Measurements from ENCODE around the gene FLOT2.
"Not testable (repeated sequence)": the region's sequence is repeated elsewhere in the genome, so short reads cannot be mapped to it uniquely, and the experiment has no call there.

Gene FLOT2

DNA sequence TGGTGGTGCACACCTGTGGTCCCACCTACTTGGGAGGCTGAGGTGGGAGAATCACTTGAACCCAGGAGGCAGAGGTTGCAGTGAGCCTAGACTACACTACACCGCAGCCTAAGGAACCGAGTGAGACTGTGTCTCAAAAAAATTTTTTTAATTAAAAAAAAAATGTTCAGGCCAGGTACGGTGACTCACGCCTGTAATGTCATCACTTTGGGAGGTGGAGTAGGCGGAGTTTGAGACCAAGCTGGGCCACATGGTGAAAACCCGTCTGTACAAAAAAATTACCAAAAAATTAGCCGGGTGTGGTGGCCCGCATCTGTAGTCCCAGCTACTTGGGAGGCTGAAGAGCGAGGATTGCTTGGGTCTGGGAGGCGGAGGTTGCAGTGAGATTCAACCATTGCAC, 51.3 kb downstream of the FLOT2 start:
- no peak for DNase-seq

DNA sequence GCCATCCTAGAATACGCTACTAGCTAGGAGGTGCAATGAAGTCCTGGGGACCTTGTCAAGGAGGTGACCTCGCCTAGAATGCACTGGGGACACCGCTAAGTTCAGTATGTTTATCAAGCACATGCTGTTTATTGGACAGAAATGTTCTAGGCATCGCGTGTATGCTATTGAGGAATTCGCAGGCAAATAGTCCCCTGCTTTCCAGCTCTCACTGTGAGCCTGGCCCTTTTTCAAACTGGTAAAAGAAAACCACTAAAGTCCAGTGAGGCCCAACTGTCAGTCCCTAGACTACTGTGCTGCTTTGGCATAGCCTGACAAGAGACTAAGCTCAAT, 53.8 kb downstream of the FLOT2 start:
- DNase-seq, result no peak

DNA sequence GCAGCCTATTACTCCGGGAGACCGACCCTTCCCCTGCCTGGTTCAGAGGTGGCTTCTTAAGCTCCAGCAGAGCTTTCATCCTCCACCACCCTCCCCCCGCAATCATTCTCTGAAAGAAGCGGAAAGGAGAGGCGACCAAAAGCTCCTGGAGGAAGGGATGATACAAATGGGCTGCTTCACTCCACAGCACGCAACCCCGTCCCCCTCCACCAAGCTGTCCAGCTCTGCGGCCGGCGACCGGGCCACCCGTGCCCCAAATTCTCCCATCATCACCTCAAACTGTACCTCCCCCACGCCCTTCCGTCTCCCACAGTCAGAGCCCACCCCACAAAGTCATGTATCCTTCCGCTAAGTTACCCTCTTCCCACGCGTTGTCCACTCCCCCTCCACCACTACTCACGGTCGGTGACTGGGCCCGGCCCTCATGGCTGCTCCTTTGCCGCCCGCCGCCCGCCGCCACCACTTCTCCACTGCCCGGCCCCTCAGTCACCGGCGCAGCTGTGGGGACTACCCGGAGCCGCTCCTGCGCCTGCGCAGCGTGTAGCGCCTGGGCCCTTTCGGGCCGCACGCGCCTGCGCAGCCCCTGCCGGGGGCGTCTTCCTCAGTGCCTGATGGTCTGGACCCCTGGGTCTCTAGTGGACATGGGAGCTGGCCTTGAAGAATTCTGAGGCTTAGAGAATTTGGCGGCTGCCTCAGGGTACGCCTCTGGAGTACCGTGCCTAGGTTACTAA, 55.1 kb downstream of the FLOT2 start, which contains the start of gene FAM222B:
Gene FAM222B (minus strand): TSS at position 509 of the 731 bp plus-strand sequence. CDS start 76,123 bp downstream, outside the sequence.
- DNase-seq, result peak; percentile 85

DNA sequence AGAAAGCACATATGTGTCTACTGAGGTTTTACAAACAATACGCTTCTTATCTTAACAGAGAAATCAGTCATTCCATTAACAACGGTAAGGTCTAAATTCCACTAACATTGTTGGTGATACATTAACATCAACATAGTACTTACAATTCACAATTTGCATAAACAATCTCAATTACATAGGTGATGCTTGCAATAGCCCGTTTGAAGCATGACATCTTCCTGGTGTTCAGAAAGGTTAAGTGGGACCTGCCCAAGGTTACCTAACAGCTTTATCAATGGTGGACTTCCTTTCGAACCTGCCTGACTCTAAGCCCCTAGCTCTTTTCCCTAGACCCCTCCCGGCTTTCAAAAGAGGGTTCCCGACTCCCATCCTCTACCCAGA, 55.6 kb downstream of the FLOT2 start:
- no peak for DNase-seq

DNA sequence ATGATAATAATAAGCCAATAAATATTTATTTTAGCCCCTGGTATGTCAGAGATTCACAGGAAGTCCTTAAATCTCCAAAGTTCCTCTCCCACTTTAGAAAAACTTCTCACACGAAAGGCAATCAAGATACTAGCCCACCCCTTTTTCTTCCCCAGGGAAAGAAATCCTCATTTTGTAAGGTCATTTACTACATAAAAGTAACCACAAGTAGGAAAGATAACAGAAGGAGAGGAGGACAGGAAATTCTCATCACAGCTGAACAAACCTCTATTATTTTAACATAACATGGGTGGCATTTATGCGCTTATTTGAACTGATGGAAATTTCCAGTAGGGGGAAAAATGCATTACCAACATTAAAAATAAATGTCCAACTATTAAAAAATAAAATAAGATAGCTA, 58.3 kb downstream of the FLOT2 start:
- DNase-seq, result no peak

DNA sequence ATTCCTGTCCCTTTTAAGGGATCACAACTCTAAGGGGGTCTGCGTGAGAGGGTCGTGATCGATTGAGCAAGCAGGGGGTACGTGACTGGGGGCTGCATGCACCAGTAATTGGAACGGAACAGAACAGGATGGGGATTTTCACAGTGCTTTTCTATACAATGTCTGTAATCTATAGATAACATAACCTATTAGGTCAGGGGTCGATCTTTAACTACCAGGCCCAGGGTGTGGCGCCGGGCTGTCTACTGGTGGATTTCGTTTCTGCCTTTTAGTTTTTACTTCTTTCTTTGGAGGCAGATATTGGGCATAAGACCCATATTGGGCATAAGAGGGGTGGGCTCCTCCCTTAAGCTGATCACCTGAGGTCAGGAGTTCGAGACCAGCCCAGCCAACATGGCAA, 61.0 kb downstream of the FLOT2 start:
- DNase-seq, result not testable (repeated sequence)

DNA sequence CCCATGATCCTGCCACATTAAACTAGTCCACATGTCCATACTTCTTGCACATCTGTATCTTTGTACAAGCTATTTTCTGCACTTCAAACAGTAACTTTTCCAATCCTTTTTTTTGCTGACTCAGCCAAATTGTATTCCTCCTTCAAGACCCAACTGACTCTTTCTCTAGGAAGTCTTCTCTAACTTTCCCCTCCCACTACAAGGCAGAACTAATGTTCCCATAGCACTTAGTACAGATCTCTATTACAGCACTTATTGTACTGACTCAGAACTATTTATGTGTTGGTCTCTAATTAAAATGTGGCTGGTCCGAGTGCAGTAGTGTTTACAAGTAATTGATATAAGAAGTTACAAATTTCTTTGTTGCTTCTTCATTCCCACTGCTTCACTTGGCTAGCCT, 63.1 kb downstream of the FLOT2 start:
- DNase-seq, result no peak

Measured in right kidney (tissue), 1 donor.